GM12878 (cell line): ENCODE measurements around the gene SAMD7. TPM values are rescaled to one million over a fixed set of nuclear protein-coding genes. Genes with fewer than 3 reads are reported as not detected.

Experiments
- ATAC-seq: fragments of 200-7000 bp; cut with Tn5 transposase; 3 replicates; pipeline ENCODE4 v1.9.1; 2020; ENCODE audit warnings: mild to moderate bottlenecking, moderate library complexity
- BruUV-seq: library from RNA; stranded (reverse); fragments of 400-500 nt; replicated peaks from 2 replicates; lab custom pipeline; 2021; lab: Mats Ljungman, UMichigan
- CTCF ChIA-PET: fragments of 300-600 bp; sonication (Branson Sonifier 250); formaldehyde crosslinking; extraction: SDS; loops from one replicate; lab custom pipeline; 2021; ENCODE audit warnings: inconsistent platforms; lab: Yijun Ruan, JAX
- POLR2A ChIA-PET: fragments of 350-600 bp; formaldehyde crosslinking; extraction: SDS; loops from one replicate; lab custom pipeline; 2021; ENCODE audit warnings: inconsistent platforms; lab: Charles Lee
- RAD21 ChIA-PET: fragments of 300-600 bp; sonication (Branson Sonifier 250); formaldehyde crosslinking; loops from one replicate; lab custom pipeline; 2023; ENCODE audit warnings: antibody characterized with exemption; ENCODE audit not compliant: unreplicated experiment; lab: Charles Lee
- SMC1A ChIA-PET: fragments of 300-600 bp; sonication (Branson Sonifier 250); formaldehyde crosslinking; loops from one replicate; lab custom pipeline; 2023; ENCODE audit not compliant: unreplicated experiment, uncharacterized antibody; lab: Charles Lee
- DNase-seq: peaks from one replicate; pipeline ENCODE4 v3.0.0-alpha.2; 2011; ENCODE audit warnings: low read depth, low spot score
- FAIRE-seq: peaks from 3 replicates; lab custom pipeline; 2011; peaks lifted over from hg19 to GRCh38; lab: Jason Lieb, UNC
- H2AFZ ChIP-seq: 2 replicates; pipeline ENCODE4 v1.6.0; 2011; ENCODE audit warnings: low read depth, low read length, control low read depth; ENCODE audit not compliant: control insufficient read depth
- H3K27ac ChIP-seq: 2 replicates; pipeline ENCODE4 v1.5.1; 2011; ENCODE audit warnings: control low read depth; ENCODE audit not compliant: control insufficient read depth, insufficient read depth
- H3K27me3 ChIP-seq, 2 experiments: replicated peaks in 1 of 2; 2 replicates each; pipeline versions ENCODE4 v1.6.0 to v1.6.1; 2011; ENCODE audit warnings: low read length in 1 of 2; ENCODE audit not compliant: control insufficient read depth in 2 of 2, insufficient read depth in 2 of 2
- H3K36me3 ChIP-seq, 2 experiments: 2 replicates each; pipeline ENCODE4 v1.5.1; 2011; ENCODE audit warnings: low read length in 1 of 2; ENCODE audit not compliant: control insufficient read depth in 2 of 2, insufficient read depth in 2 of 2
- H3K4me1 ChIP-seq: 2 replicates; pipeline ENCODE4 v1.6.1; 2011; ENCODE audit warnings: mild to moderate bottlenecking, low read length, moderate library complexity, mixed read lengths; ENCODE audit not compliant: control insufficient read depth, insufficient read depth
- H3K4me2 ChIP-seq: 2 replicates; pipeline ENCODE4 v1.6.0; 2011; ENCODE audit warnings: control low read depth; ENCODE audit not compliant: control insufficient read depth, insufficient read depth
- H3K4me3 ChIP-seq: fragments of 200-600 bp; sonication (generic); 2 replicates; pipeline ENCODE4 v1.5.1; 2016
- H3K79me2 ChIP-seq: 2 replicates; pipeline ENCODE4 v1.6.0; 2011; ENCODE audit warnings: low read length; ENCODE audit not compliant: control insufficient read depth, insufficient read depth
- H3K9ac ChIP-seq: 2 replicates; pipeline ENCODE4 v1.8.0; 2011; ENCODE audit warnings: low read length, control low read depth, mixed read lengths; ENCODE audit not compliant: control insufficient read depth, insufficient read depth
- H3K9me3 ChIP-seq: replicated peaks from 3 replicates; pipeline ENCODE4 v1.5.1; 2011; ENCODE audit warnings: mild to moderate bottlenecking, low read length; ENCODE audit not compliant: control insufficient read depth, insufficient read depth
- H4K20me1 ChIP-seq: 2 replicates; pipeline ENCODE4 v1.6.0; 2011; ENCODE audit not compliant: control insufficient read depth, insufficient read depth
- RUNX3 ChIP-seq: IDR thresholded peaks from 2 replicates; pipeline ENCODE4 v1.6.1; 2012; ENCODE audit warnings: low read length, inconsistent platforms
- SPI1 ChIP-seq: IDR thresholded peaks from 2 replicates; pipeline ENCODE4 v1.6.1; 2011; ENCODE audit warnings: low read depth, mild to moderate bottlenecking, low read length, moderate library complexity, borderline replicate concordance; ENCODE audit not compliant: insufficient read depth
- ZSCAN29 ChIP-seq: fragments of 450-650 bp; IDR thresholded peaks from 2 replicates; pipeline ENCODE4 v1.6.1; 2017; ENCODE audit warnings: mild to moderate bottlenecking, moderate library complexity
- WGBS: methylation state at CpG from one replicate; pipeline ENCODE4 v1.1.6; 2016; ENCODE audit warnings: low lambda C conversion rate; ENCODE audit not compliant: insufficient replicate concordance, insufficient coverage; ENCODE audit errors: missing lambda C conversion rate; 5-methylcytosine and 5-hydroxymethylcytosine counted together
- in situ Hi-C: fragments of 300-500 bp; cut with MboI; formaldehyde crosslinking; loops from 9 replicates; pipeline ENCODE4 v1.14.3; 2018; ENCODE audit warnings: mixed read lengths
- intact Hi-C: fragments of 100-400 bp; cut with micrococcal nuclease; formaldehyde crosslinking; loops from one replicate; pipeline ENCODE4 v1.14.2; 2022; ENCODE audit not compliant: unreplicated experiment
- polyA plus RNA-seq, 11 experiments: library from polyadenylated mRNA; depleted of rRNA in 4 of 11; unstranded in 6 of 11; stranded (reverse) in 5 of 11; fragments of >200 nt; fragmentation: Nextera tagmentation in 4 of 11; fragmentation: Illumina TruSeq in 1 of 11; extraction: Ambion mirVana in 4 of 11; extraction: Trizol in 1 of 11; gene quantifications; 1 replicate in 1 of 11; 2 replicates in 10 of 11; pipeline versions ENCODE4 v1.2.1 to v1.2.3, GENCODE V29; 2011 to 2016; ENCODE audit warnings: inconsistent platforms in 2 of 11, missing spikeins in 2 of 11, low read depth in 1 of 11
- total RNA-seq, 4 experiments: library from RNA; depleted of rRNA in 3 of 4; stranded (reverse); fragments of >200 nt in 3 of 4; fragmentation: Illumina TruSeq in 1 of 4; extraction: Trizol in 1 of 4; gene quantifications; 2 replicates each; pipeline versions ENCODE4 v1.2.1 to v1.2.3, GENCODE V29; 2013 to 2021
- TF ChIP-seq, protein P1 (sequence below): fragments of 450-650 bp; IDR thresholded peaks from 2 replicates; pipeline ENCODE4 v1.6.1; 2017; ENCODE audit warnings: borderline replicate concordance

Gene SAMD7
- total and polyA plus RNA-seq, 10 of the 15 experiments (the other 5 are each of a cell fraction or from before 2014, with no cell fraction given), result 0.03 to 0.11 (median 0.07) TPM; not detected in 3

DNA sequence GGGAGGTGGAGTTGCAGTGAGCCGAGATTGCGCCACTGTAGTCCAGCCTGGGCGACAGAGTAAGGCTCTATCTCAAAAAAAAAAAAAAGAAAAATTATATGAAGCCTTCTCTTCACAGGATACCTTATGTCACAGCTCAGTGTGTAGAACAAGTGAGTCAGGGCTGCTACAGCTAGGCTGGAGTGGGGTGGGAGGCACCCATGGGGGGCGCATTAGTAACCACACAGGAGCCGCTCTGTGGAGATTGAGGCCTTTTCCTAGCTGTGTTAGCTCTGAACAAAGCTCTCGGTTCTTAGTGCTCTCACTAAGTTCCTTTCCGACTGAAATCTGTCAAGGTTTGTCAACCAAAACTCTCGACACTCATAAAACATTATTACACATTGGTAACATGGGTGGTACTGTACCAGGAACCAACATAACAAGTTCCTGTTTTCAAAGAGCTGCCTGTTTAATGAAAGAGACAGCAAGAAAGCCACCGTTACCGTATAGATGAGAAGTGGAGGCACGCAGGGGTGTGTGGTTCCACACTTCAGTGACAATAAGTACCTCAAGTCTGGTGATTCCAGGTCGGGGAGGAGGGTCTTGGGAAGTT, 46.1 kb upstream of the SAMD7 start:
- H3K4me3 ChIP-seq, result no peak overlapping the region
- no peak overlapping the region for H3K9ac ChIP-seq
- no peaks in the 10 kb centered on the region for H3K9me3 ChIP-seq
- in situ Hi-C loops (loop anchor here (10.0 kb wide), 1 partner anchor 190 kb away; no protein-coding TSS in a partner anchor), intact Hi-C loops (no loop called here)
- peak; percentile 47 for FAIRE-seq
- DNase-seq, result no peak
- H4K20me1 ChIP-seq, result no peaks in the 10 kb centered on the region
- H3K4me1 ChIP-seq, result peaks cover 16% of the 10 kb centered on the region
- POLR2A ChIA-PET, result no interaction called here
- no peaks in the 10 kb centered on the region for H3K36me3 ChIP-seq
- H2AFZ ChIP-seq, result peak overlapping the region; percentile 80
- CTCF ChIA-PET, result interaction anchor here (0.9 to 5.1 kb wide), 8 partner anchors 16 to 188 kb away, joined by 3 to 65 read pairs (median 6); partner anchors contain the start of gene SEC62
- SMC1A ChIA-PET, result interaction anchor here (0.9 to 7.2 kb wide), 5 partner anchors 10 to 156 kb away, joined by 3 to 56 read pairs (median 4); partner anchors contain the start of gene SEC62
- TF ChIP-seq SPI1 (no peak), RUNX3 (peak; percentile 16; the same call in 1 of the 2 replicates), ZSCAN29 (no peak)
- TF ChIP-seq, protein P1, sequence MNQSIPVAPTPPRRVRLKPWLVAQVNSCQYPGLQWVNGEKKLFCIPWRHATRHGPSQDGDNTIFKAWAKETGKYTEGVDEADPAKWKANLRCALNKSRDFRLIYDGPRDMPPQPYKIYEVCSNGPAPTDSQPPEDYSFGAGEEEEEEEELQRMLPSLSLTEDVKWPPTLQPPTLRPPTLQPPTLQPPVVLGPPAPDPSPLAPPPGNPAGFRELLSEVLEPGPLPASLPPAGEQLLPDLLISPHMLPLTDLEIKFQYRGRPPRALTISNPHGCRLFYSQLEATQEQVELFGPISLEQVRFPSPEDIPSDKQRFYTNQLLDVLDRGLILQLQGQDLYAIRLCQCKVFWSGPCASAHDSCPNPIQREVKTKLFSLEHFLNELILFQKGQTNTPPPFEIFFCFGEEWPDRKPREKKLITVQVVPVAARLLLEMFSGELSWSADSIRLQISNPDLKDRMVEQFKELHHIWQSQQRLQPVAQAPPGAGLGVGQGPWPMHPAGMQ, result no peak
- RAD21 ChIA-PET, result interaction anchor here (1.0 to 1.5 kb wide), 4 partner anchors 65 to 189 kb away, joined by 3 to 8 read pairs (median 4); no protein-coding TSS in a partner anchor
- no peaks in the 10 kb centered on the region for H3K79me2 ChIP-seq
- WGBS, result 25% methylated on average over 10 of the region's 12 CpGs
- peak overlapping the region; percentile 26; the same call in 1 of the 2 replicates for H3K4me2 ChIP-seq
- no peak overlapping the region for H3K27ac ChIP-seq
- ATAC-seq, result peak; percentile 59
- no peaks in the 10 kb centered on the region; a peak in 1 of 4 replicates for H3K27me3 ChIP-seq
- BruUV-seq, result no TSS peak
